ENCODE data around the gene RHBDD2. TPM values are rescaled to one million over a fixed set of nuclear protein-coding genes. Genes with fewer than 3 reads are reported as not detected.
"Not testable (repeated sequence)": the region's sequence is repeated elsewhere in the genome, so short reads cannot be mapped to it uniquely, and the experiment has no call there.

The RHBDD2 gene
- total and polyA plus RNA-seq, 2 donors (not counting 1 experiment from before 2014, with no cell fraction given) = 31.6 to 44.3 TPM

DNA sequence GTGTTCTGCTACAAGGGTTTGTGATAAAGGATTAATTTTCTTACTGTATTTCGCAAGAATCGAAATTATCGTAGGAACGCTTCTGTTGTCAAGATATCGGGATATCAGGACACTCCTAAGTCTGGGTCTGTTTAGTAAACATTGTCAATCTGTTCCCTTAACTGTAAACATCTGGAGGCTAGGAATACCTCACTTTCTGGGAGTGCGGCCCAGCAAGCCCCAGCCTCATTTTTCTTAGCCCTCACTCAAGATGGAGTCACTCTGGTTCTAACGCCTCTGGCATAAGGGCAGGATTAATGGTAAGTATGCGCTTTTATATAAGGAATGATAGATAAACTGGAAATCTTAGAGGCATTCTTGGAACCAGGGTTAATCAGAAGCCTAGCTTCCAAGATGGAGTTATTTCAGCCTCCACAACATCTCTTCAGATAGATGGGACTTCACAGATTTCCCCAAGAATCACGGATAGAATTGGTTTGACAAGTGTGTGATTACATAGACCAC lies 35.2 kb upstream of the RHBDD2 start:
- Histone ChIP-seq H4K20me1 (ENCODE audit: control insufficient read depth, insufficient read depth, low read length, poor library complexity, severe bottlenecking) (no peaks in the 10 kb centered on the region), H3K9ac (ENCODE audit: low read length) (no peak overlapping the region), H3K4me2 (replicated peaks; ENCODE audit: low read depth, low read length, poor library complexity, severe bottlenecking) (no peak overlapping the region), H3K27me3 (replicated peaks in 1 of 4; ENCODE audit: control extremely low read depth in 1 of 4, control insufficient read depth in 3 of 4, insufficient read depth in 4 of 4, low read length in 3 of 4) (no peaks in the 10 kb centered on the region), H3K79me2 (ENCODE audit: control insufficient read depth, insufficient read depth, low read length) (no peaks in the 10 kb centered on the region), H2AFZ (ENCODE audit: insufficient read depth, low read depth, low read length, poor library complexity, severe bottlenecking) (no peak overlapping the region), H3K27ac (ENCODE audit: low read length in 2 of 2) (no peak overlapping the region), H3K36me3 (replicated peaks in 1 of 2; ENCODE audit: control extremely low read depth in 1 of 2, control insufficient read depth in 1 of 2, extremely low read depth in 1 of 2, insufficient read depth in 2 of 2, low read length in 1 of 2) (no peaks in the 10 kb centered on the region), H3K4me3 (ENCODE audit: control extremely low read depth in 1 of 5, extremely low read depth in 1 of 5, insufficient read depth in 1 of 5, low read depth in 2 of 5, low read length in 4 of 5) (no peak overlapping the region), H3K4me1 (ENCODE audit: control insufficient read depth in 2 of 2, insufficient read depth in 2 of 2, low read length in 2 of 2) (no peaks in the 10 kb centered on the region), H3K9me3 (ENCODE audit: control extremely low read depth in 1 of 3, control insufficient read depth in 2 of 3, insufficient read depth in 1 of 3, low read length in 2 of 3) (no peaks in the 10 kb centered on the region)
- DNase-seq (no peak), ATAC-seq (ENCODE audit: low read depth) (no peak)
- H3K27ac Mint-ChIP-seq = no peak overlapping the region
- CTCF ChIA-PET = no interaction called here
- 90% methylated on average over 2 of the region's 9 CpGs for WGBS (ENCODE audit: insufficient coverage)
- H3K4me3 Mint-ChIP-seq = no peak overlapping the region
- TF ChIP-seq CTCF (IDR thresholded peaks at IDR 0.05) (no peak), EZH2 (IDR thresholded peaks at IDR 0.05; ENCODE audit: borderline replicate concordance, insufficient read depth, low read depth, low read length, poor library complexity, severe bottlenecking) (no peak)
- H3K27me3 Mint-ChIP-seq = no peaks in the 10 kb centered on the region
- intact Hi-C loops (cut with micrococcal nuclease) = no loop called here
- POLR2A ChIA-PET = no interaction called here
- no peaks in the 10 kb centered on the region for H3K9me3 Mint-ChIP-seq (ENCODE audit: insufficient read depth)
- no peaks in the 10 kb centered on the region for H3K4me1 Mint-ChIP-seq

DNA sequence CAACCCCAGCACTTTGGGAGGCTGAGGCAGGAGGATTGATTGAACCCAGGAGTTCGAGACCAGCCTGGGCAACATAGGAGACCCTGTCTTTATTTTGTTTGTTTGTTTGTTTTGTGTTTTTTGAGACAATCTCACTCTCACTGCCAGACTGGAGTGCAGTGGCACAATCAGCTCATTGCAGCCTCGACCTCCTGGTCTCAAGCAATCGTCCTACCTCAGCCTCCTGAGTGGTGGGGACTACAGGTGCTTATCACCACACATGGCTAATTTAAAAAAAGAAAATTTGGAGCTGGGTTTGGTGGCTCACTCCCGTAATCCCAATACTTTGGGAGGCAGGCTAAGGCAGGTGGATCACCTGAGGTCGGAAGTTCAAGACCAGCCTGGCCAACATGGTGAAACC lies 34.7 kb upstream of the RHBDD2 start:
- H3K4me1 Mint-ChIP-seq = no peaks in the 10 kb centered on the region
- no peak overlapping the region for H2AFZ ChIP-seq (ENCODE audit: insufficient read depth, low read depth, low read length, poor library complexity, severe bottlenecking)
- 100% methylated on average over 1 of the region's 5 CpGs for WGBS (ENCODE audit: insufficient coverage)
- no peak overlapping the region for H3K27ac ChIP-seq (ENCODE audit: low read length in 2 of 2)
- no peak overlapping the region for H3K4me3 ChIP-seq (ENCODE audit: control extremely low read depth in 1 of 5, extremely low read depth in 1 of 5, insufficient read depth in 1 of 5, low read depth in 2 of 5, low read length in 4 of 5)
- DNase-seq (no peak), ATAC-seq (ENCODE audit: low read depth) (no peak)
- no peaks in the 10 kb centered on the region for H3K9me3 Mint-ChIP-seq (ENCODE audit: insufficient read depth)
- H3K9me3 ChIP-seq (ENCODE audit: control extremely low read depth in 1 of 3, control insufficient read depth in 2 of 3, insufficient read depth in 1 of 3, low read length in 2 of 3) = no peaks in the 10 kb centered on the region
- no peak for TF ChIP-seq CTCF (IDR thresholded peaks at IDR 0.05)
- TF ChIP-seq EZH2 (IDR thresholded peaks at IDR 0.05; ENCODE audit: borderline replicate concordance, insufficient read depth, low read depth, low read length, poor library complexity, severe bottlenecking) = no peak
- H3K9ac ChIP-seq (ENCODE audit: low read length) = no peak overlapping the region
- no peaks in the 10 kb centered on the region for H3K36me3 ChIP-seq (replicated peaks in 1 of 2; ENCODE audit: control extremely low read depth in 1 of 2, control insufficient read depth in 1 of 2, extremely low read depth in 1 of 2, insufficient read depth in 2 of 2, low read length in 1 of 2)
- no peaks in the 10 kb centered on the region for H3K79me2 ChIP-seq (ENCODE audit: control insufficient read depth, insufficient read depth, low read length)
- no peak overlapping the region for H3K4me3 Mint-ChIP-seq
- no peaks in the 10 kb centered on the region for H4K20me1 ChIP-seq (ENCODE audit: control insufficient read depth, insufficient read depth, low read length, poor library complexity, severe bottlenecking)
- H3K4me1 ChIP-seq (ENCODE audit: control insufficient read depth in 2 of 2, insufficient read depth in 2 of 2, low read length in 2 of 2) = no peaks in the 10 kb centered on the region
- CTCF ChIA-PET = no interaction called here
- intact Hi-C loops (cut with micrococcal nuclease) = no loop called here
- H3K4me2 ChIP-seq (replicated peaks; ENCODE audit: low read depth, low read length, poor library complexity, severe bottlenecking) = no peak overlapping the region
- POLR2A ChIA-PET = no interaction called here
- no peaks in the 10 kb centered on the region for H3K27me3 ChIP-seq (replicated peaks in 1 of 4; ENCODE audit: control extremely low read depth in 1 of 4, control insufficient read depth in 3 of 4, insufficient read depth in 4 of 4, low read length in 3 of 4)
- H3K27ac Mint-ChIP-seq = no peak overlapping the region
- no peaks in the 10 kb centered on the region for H3K27me3 Mint-ChIP-seq

DNA sequence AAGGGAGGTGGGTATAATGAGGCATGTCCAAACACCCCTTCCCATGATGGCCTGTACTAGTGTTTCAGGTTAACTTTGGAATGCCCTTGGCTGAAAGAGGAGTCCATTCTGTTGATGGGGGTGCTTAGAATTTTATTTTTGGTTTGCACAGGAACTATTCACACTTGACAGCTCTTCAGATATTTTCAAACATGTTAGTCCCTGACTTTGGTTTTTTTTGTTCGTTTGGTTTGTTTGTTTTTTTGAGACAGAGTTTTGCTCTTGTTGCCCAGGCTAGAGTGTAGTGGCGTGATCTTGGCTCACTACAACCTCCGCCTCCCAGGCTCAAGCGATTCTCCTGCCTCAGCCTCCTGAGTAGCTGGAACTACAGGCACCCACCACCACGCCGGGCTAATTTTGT lies 33.7 kb upstream of the RHBDD2 start:
- H3K27ac Mint-ChIP-seq; POLR2A ChIA-PET; intact Hi-C loops (cut with micrococcal nuclease); H3K4me3 Mint-ChIP-seq; H3K36me3 ChIP-seq (replicated peaks in 1 of 2; ENCODE audit: control extremely low read depth in 1 of 2, control insufficient read depth in 1 of 2, extremely low read depth in 1 of 2, insufficient read depth in 2 of 2, low read length in 1 of 2); H4K20me1 ChIP-seq (ENCODE audit: control insufficient read depth, insufficient read depth, low read length, poor library complexity, severe bottlenecking); H3K4me1 ChIP-seq (ENCODE audit: control insufficient read depth in 2 of 2, insufficient read depth in 2 of 2, low read length in 2 of 2); CTCF ChIA-PET; H3K27ac ChIP-seq (ENCODE audit: low read length in 2 of 2); H2AFZ ChIP-seq (ENCODE audit: insufficient read depth, low read depth, low read length, poor library complexity, severe bottlenecking); H3K27me3 Mint-ChIP-seq; H3K27me3 ChIP-seq (replicated peaks in 1 of 4; ENCODE audit: control extremely low read depth in 1 of 4, control insufficient read depth in 3 of 4, insufficient read depth in 4 of 4, low read length in 3 of 4); ATAC-seq (ENCODE audit: low read depth); H3K4me3 ChIP-seq (ENCODE audit: control extremely low read depth in 1 of 5, extremely low read depth in 1 of 5, insufficient read depth in 1 of 5, low read depth in 2 of 5, low read length in 4 of 5); H3K4me2 ChIP-seq (replicated peaks; ENCODE audit: low read depth, low read length, poor library complexity, severe bottlenecking); H3K9me3 Mint-ChIP-seq (ENCODE audit: insufficient read depth); H3K9ac ChIP-seq (ENCODE audit: low read length); H3K4me1 Mint-ChIP-seq; DNase-seq; H3K79me2 ChIP-seq (ENCODE audit: control insufficient read depth, insufficient read depth, low read length); H3K9me3 ChIP-seq (ENCODE audit: control extremely low read depth in 1 of 3, control insufficient read depth in 2 of 3, insufficient read depth in 1 of 3, low read length in 2 of 3): not testable (repeated sequence)
- 93% methylated on average over 3 of the region's 6 CpGs for WGBS (ENCODE audit: insufficient coverage)
